Thoracic aorta (tissue), 2 donors: ENCODE measurements around the gene SCAMP4. TPM values are rescaled to one million over a fixed set of nuclear protein-coding genes. Genes with fewer than 3 reads are reported as not detected.
A peak's percentile ranks its signal among the peaks of the same experiment; 100 is the strongest.

Source experiments
- ATAC-seq: fragments of 150-250 bp; one replicate; pipeline ENCODE4 v1.8.0; 2017; ENCODE audit warnings: low read depth; ENCODE audit not compliant: insufficient number of reproducible peaks, low FRiP score
- DNase-seq: peaks from one replicate; pipeline ENCODE4 v3.0.0-alpha.2; 2020; ENCODE audit warnings: low spot score
- H3K27ac ChIP-seq, 2 donors: fragments of 200-600 bp; sonication (generic); 1 replicate in 1 of 2; 2 replicates in 1 of 2; pipeline ENCODE4 v1.5.1; 2016; ENCODE audit warnings: mild to moderate bottlenecking in 2 of 2, moderate library complexity in 2 of 2
- H3K27me3 ChIP-seq: fragments of 200-600 bp; sonication (generic); replicated peaks from 2 replicates; pipeline ENCODE4 v1.6.0; 2016; ENCODE audit warnings: mild to moderate bottlenecking; ENCODE audit not compliant: insufficient read depth
- H3K36me3 ChIP-seq: fragments of 200-600 bp; sonication (generic); one replicate; pipeline ENCODE4 v1.5.1; 2016
- H3K4me1 ChIP-seq, 2 donors: fragments of 200-600 bp; sonication (generic); 1 replicate in 1 of 2; 2 replicates in 1 of 2; pipeline versions ENCODE4 v1.5.1 to v1.6.0; 2016; ENCODE audit warnings: low read depth in 2 of 2, mild to moderate bottlenecking in 1 of 2; ENCODE audit not compliant: control insufficient read depth in 1 of 2
- H3K4me3 ChIP-seq: fragments of 200-600 bp; sonication (generic); 2 replicates; pipeline ENCODE4 v1.5.1; 2016; ENCODE audit warnings: mild to moderate bottlenecking
- H3K9me3 ChIP-seq: fragments of 200-600 bp; sonication (generic); 2 replicates; pipeline ENCODE4 v1.5.1; 2016
- CTCF ChIP-seq: fragments of 200-600 bp; sonication (generic); IDR thresholded peaks from one replicate; pipeline ENCODE4 v1.5.1; 2019; ENCODE audit warnings: antibody characterized with exemption
- total RNA-seq, 2 donors: library from RNA; depleted of rRNA; stranded (reverse); fragments of >200 nt; gene quantifications; one replicate each; pipeline versions ENCODE4 v1.1.0 to v1.2.3, GENCODE V29; 2016

SCAMP4 gene
- total RNA-seq, 2 donors from 2014 or later, result 44.1 to 73.7 TPM

- no peak overlapping the region for H3K27ac ChIP-seq
- no peaks in the 10 kb centered on the region for H3K27me3 ChIP-seq
- peaks cover 19% of the 10 kb centered on the region for H3K36me3 ChIP-seq
- ATAC-seq (no peak), DNase-seq (no peak)
- H3K9me3 ChIP-seq, result no peaks in the 10 kb centered on the region
- peaks cover 6 to 8% of the 10 kb centered on the region in 2 donors for H3K4me1 ChIP-seq
- no peak overlapping the region for H3K4me3 ChIP-seq
- TF ChIP-seq CTCF, result no peak
These were observed 20.3 kb downstream of the SCAMP4 start for GRCh38 chr19:1925544-1925943.

GRCh38 chr19:1929021-1929742 lies 24.0 kb downstream of the SCAMP4 start:
- TF ChIP-seq CTCF, result peak; percentile 88
- peaks cover 6% of the 10 kb centered on the region for H3K36me3 ChIP-seq
- ATAC-seq, result peak; percentile 57
- no peaks in the 10 kb centered on the region for H3K27me3 ChIP-seq
- no peak for DNase-seq
- H3K4me1 ChIP-seq, result peaks cover 6 to 8% of the 10 kb centered on the region in 2 donors
- H3K27ac ChIP-seq, result no peak overlapping the region
- H3K9me3 ChIP-seq, result no peaks in the 10 kb centered on the region
- peak overlapping the region; percentile 63 for H3K4me3 ChIP-seq

- no peak for TF ChIP-seq CTCF
- ATAC-seq (no peak), DNase-seq (no peak)
- Histone ChIP-seq H3K9me3 (no peaks in the 10 kb centered on the region), H3K4me1 (peaks cover 6 to 15% of the 10 kb centered on the region in 2 donors), H3K4me3 (no peak overlapping the region), H3K27me3 (no peaks in the 10 kb centered on the region), H3K36me3 (no peaks in the 10 kb centered on the region), H3K27ac (no peak overlapping the region)
These were observed 26.2 kb downstream of the SCAMP4 start for GRCh38 chr19:1931445-1931844.

- no peaks in the 10 kb centered on the region for H3K27me3 ChIP-seq
- ATAC-seq, result no peak
- peaks cover 6 to 15% of the 10 kb centered on the region in 2 donors for H3K4me1 ChIP-seq
- DNase-seq, result no peak
- H3K27ac ChIP-seq, result no peak overlapping the region
- H3K9me3 ChIP-seq, result no peaks in the 10 kb centered on the region
- no peak overlapping the region for H3K4me3 ChIP-seq
- no peaks in the 10 kb centered on the region for H3K36me3 ChIP-seq
- no peak for TF ChIP-seq CTCF
These were observed 27.2 kb downstream of the SCAMP4 start for GRCh38 chr19:1932395-1932794.

- H3K4me1 ChIP-seq, result peaks cover 6 to 15% of the 10 kb centered on the region in 2 donors
- H3K27me3 ChIP-seq, result no peaks in the 10 kb centered on the region
- no peaks in the 10 kb centered on the region for H3K9me3 ChIP-seq
- no peak overlapping the region for H3K4me3 ChIP-seq
- H3K36me3 ChIP-seq, result no peaks in the 10 kb centered on the region
- DNase-seq, result no peak
- no peak overlapping the region for H3K27ac ChIP-seq
- no peak for ATAC-seq
- no peak for TF ChIP-seq CTCF
These were observed 28.0 kb downstream of the SCAMP4 start for GRCh38 chr19:1933244-1933643.
